ENCODE data around the gene AGK.

AGK gene

DNA sequence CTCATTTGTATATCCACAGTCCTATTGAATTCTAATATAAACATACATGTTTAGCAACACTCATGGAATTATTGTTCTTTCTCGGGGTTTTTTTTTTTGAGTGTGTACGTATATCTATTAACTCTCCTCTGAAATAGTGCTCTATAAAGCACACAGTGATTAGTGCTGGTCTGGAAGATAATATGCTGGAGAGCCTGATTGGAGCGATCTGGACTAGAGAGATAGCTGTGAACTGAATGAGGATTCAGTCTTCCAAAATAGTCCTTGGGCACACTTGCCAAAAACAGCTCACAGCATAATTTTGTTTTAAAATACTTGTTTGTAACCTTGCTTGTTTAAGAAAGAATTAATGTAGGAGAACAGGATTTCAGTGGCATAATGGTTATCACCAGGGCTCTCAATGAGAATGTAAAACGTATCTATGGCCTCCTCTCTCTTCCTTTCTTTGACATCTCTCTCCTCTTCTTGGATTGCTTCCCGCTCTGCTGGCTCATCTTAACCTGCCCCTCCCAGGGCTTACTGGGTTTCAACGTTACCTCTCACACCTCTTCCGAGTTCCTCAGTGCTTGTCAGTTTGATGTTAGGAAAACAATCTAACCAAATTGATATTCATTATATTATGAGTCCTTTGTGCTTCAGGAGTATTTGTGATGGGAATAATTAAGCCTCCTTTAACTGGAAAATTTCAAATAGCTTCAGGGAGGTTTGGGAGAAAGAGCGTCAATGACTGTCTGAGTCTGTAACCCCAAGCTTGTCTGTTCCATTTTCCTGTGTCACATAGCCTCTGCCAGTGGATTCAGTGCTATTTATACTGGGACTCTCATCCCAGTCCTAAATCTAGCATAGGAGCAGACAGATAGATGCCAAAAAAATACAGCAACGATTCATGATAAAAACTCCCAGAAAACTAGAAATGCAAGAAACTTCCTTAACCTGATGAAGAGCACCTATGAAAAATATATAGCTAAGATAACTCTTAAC lies 16.2 kb upstream of the AGK start:
- no peak overlapping the region for H3K4me3 ChIP-seq (ENCODE audit: low read length)
- DNase-seq (ENCODE audit: low read depth): no peak
- no peak for TF ChIP-seq CTCF (conservative IDR thresholded peaks at IDR 0.05; ENCODE audit: low read length)

DNA sequence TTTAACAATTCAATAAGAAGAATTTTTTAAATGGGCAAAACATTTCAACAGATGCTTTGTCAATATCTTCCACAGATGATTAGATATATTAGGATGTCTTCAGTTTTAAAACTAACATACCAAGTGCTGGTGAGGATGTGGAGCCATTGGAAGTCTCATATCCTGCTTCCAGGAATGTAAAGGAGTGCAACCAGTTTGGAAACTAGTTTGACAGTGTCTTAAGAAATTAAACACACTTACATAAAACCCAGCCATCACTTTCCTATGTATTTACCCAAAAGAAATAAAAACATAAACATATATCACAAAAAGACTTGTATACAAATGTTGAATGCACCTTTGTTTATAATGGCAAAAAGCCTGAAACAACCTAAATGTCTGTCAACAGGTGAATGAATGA lies 13.3 kb upstream of the AGK start:
- no peak overlapping the region for H3K4me3 ChIP-seq (ENCODE audit: low read length)
- DNase-seq (ENCODE audit: low read depth): no peak
- no peak for TF ChIP-seq CTCF (conservative IDR thresholded peaks at IDR 0.05; ENCODE audit: low read length)

DNA sequence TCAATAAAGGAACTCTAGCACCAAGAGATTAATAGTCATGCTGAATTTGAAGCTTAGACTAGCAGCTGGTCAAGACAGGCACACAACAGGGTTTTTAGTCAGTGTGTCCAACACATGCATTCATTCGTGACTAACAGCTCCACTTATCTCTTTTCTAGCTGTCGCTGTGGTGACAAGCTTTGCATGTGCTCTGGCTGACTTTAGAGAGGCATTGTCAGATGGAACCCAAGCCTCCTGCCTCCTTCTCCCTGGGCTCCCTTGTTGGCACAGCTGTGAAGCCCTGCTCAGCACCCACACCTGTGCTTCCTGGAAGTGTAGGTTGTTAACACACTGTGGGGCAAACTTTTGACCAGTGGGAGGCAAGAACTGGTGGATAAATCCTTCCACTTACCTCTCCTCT lies 9.8 kb upstream of the AGK start:
- TF ChIP-seq CTCF (conservative IDR thresholded peaks at IDR 0.05; ENCODE audit: low read length): no peak
- no peak overlapping the region for H3K4me3 ChIP-seq (ENCODE audit: low read length)
- DNase-seq (ENCODE audit: low read depth): no peak

GRCh38 chr7:141544831-141545230 lies 6.4 kb upstream of the AGK start:
- no peak for DNase-seq (ENCODE audit: low read depth)
- TF ChIP-seq CTCF (conservative IDR thresholded peaks at IDR 0.05; ENCODE audit: low read length): no peak
- H3K4me3 ChIP-seq (ENCODE audit: low read length): no peak overlapping the region

DNA sequence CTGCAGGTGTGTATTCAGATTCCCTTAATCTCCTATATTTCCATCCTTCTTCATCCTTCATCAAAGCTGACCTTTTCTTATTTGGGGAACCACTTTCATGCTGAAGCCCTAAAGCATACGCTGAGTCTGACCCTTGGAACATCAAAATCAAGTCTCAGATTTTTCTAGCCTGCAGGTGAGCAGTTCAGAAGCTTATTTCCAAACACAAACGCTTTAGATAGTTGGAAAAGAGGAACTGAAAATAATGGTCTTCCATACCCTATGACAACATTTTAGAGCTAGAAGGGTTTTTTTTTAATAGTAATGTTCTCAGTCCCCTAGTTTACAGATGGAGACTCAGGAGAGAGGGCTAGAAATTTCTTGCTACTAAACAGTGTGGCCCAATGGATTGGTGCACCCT lies 1.6 kb upstream of the AGK start:
- no peak for DNase-seq (ENCODE audit: low read depth)
- H3K4me3 ChIP-seq (ENCODE audit: low read length): no peak overlapping the region
- TF ChIP-seq CTCF (conservative IDR thresholded peaks at IDR 0.05; ENCODE audit: low read length): no peak

DNA sequence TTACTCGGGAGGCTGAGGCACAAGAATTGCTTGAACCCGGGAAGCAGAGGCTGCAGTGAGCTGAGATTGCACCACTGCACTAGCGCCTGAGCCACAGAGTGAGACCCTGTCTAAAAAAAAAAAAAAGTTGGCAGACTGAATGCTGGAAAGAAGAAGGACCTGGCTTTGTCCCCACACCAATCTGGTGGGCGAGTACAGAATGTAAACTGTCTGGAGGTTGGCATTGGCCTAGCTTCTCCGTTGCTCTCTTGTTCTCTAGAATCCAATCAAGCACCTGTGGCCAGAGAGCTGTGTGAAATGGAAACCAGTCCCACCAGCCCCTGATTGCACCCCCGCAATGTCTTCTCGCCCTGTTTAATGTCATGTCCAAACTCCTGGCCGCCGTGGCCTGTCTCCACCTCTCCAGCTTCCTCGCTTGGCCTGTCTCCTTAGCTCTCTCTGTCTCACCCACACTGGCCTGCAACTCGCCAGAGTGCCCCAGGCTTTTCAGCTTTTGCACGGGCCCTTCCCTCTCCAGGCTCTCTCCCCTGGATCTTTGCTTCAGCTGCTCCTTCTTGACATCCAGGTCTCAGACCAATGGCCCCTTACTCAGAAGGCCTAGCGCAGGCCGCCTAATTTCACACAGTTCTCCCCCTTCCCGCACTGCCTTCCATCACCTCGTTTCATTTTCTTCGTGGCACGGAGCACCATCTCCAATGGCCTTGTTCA lies 670 bp upstream of the AGK start:
- peak; percentile 13 for DNase-seq (ENCODE audit: low read depth)
- H3K4me3 ChIP-seq (ENCODE audit: low read length): peak overlapping the region; percentile 90
- no peak for TF ChIP-seq CTCF (conservative IDR thresholded peaks at IDR 0.05; ENCODE audit: low read length)
